ENCODE results near the gene CP. TPM values are rescaled to one million over a fixed set of nuclear protein-coding genes. Genes with fewer than 3 reads are reported as not detected.

Gene CP
- total RNA-seq, 1 donor from 2014 or later, result 1.0 TPM

DNA sequence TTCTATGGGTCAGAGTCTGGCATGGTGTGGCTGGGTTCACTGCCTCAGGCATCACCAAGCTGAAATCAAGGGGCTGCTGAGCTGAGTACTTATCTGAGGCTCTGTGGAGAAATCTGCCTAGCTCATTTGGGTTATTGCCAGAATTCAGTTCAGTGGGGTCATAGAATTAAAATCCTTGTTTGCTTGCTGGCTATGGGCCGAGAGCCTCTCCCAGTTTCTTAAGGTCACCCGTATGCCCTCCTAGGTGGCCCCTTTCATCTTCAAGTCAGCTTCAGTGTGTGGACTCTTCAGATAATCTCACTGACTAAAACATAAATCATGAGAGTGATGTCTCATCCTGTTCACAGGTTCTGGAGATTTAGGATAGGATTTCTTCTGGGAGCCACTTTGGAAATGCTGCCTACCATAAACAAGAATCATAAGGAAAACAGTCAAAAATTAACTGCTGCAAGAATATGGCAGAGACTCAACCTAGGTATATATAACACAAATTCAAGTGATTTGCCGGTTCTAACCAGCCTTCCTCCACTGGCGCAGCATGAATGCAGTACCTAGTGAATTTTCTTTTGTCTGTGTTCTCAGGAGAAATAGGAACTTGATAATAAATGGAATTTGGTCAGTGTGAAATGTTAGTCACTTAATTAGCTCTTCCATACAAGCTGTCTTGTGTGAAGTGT, 5.3 kb downstream of the CP start:
- peaks cover 46% of the 10 kb centered on the region for H3K4me1 Mint-ChIP-seq (ENCODE audit: low read depth)
- TF ChIP-seq, protein P1, sequence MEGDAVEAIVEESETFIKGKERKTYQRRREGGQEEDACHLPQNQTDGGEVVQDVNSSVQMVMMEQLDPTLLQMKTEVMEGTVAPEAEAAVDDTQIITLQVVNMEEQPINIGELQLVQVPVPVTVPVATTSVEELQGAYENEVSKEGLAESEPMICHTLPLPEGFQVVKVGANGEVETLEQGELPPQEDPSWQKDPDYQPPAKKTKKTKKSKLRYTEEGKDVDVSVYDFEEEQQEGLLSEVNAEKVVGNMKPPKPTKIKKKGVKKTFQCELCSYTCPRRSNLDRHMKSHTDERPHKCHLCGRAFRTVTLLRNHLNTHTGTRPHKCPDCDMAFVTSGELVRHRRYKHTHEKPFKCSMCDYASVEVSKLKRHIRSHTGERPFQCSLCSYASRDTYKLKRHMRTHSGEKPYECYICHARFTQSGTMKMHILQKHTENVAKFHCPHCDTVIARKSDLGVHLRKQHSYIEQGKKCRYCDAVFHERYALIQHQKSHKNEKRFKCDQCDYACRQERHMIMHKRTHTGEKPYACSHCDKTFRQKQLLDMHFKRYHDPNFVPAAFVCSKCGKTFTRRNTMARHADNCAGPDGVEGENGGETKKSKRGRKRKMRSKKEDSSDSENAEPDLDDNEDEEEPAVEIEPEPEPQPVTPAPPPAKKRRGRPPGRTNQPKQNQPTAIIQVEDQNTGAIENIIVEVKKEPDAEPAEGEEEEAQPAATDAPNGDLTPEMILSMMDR (IDR thresholded peaks at IDR 0.05; ENCODE audit: unreplicated experiment), result no peak
- no peak for DNase-seq (ENCODE audit: low spot score, unreplicated experiment)
- H3K36me3 Mint-ChIP-seq (ENCODE audit: insufficient read depth), result no peaks in the 10 kb centered on the region
- peaks cover 3% of the 10 kb centered on the region for H3K9me3 Mint-ChIP-seq (ENCODE audit: low read depth)
- no peak overlapping the region for H3K4me3 Mint-ChIP-seq (ENCODE audit: low read depth)
- H3K27ac Mint-ChIP-seq, result peak overlapping the region; percentile 21
- H3K27me3 Mint-ChIP-seq, result no peaks in the 10 kb centered on the region

DNA sequence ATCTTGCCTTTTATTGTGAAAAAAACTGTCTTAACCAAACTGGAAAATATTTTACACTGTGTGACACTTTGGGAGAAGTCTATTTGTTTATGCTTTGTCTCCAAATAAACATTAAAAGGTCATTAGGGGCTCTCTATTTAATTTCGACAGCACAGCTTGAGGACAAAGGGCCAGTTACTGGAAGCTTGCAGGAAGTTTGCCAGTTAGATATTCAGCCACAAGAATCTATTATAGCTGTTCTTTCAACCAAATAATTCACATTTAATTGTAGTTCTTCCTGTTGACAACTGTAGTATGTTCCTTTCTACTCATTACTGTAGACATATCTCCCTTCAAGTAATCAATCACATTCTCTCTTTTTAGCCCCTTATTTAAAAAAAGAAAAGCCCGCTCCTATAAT, 6.1 kb downstream of the CP start:
- H3K36me3 Mint-ChIP-seq (ENCODE audit: insufficient read depth), result no peaks in the 10 kb centered on the region
- H3K27ac Mint-ChIP-seq, result peak overlapping the region; percentile 74
- H3K4me1 Mint-ChIP-seq (ENCODE audit: low read depth), result peaks cover 38% of the 10 kb centered on the region
- H3K4me3 Mint-ChIP-seq (ENCODE audit: low read depth), result no peak overlapping the region
- no peak for DNase-seq (ENCODE audit: low spot score, unreplicated experiment)
- peaks cover 3% of the 10 kb centered on the region for H3K9me3 Mint-ChIP-seq (ENCODE audit: low read depth)
- TF ChIP-seq, protein P1 (IDR thresholded peaks at IDR 0.05; ENCODE audit: unreplicated experiment), result no peak
- no peaks in the 10 kb centered on the region for H3K27me3 Mint-ChIP-seq

DNA sequence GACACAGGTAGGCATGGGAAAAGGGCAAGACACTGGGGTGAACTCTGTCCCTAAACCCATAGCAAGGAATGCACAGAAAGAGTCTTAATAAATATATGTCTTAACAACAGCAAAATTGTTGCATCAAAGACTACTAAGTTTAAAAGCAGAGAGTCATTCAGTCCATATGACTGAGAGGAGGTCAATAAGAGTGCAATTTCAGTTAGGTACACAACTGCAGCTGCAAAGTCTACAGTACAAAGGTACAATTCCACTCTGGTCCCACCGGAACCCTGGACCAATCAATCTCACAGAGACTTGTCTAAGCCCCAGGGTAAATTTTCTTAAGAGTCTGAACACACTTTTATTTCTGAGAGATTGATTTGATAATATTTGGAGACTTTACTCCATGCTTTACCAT, 6.9 kb downstream of the CP start:
- no peaks in the 10 kb centered on the region for H3K36me3 Mint-ChIP-seq (ENCODE audit: insufficient read depth)
- DNase-seq (ENCODE audit: low spot score, unreplicated experiment), result no peak
- peak overlapping the region; percentile 82 for H3K27ac Mint-ChIP-seq
- peaks cover 3% of the 10 kb centered on the region for H3K9me3 Mint-ChIP-seq (ENCODE audit: low read depth)
- H3K4me1 Mint-ChIP-seq (ENCODE audit: low read depth), result peaks cover 37% of the 10 kb centered on the region
- H3K4me3 Mint-ChIP-seq (ENCODE audit: low read depth), result no peak overlapping the region
- TF ChIP-seq, protein P1 (IDR thresholded peaks at IDR 0.05; ENCODE audit: unreplicated experiment), result no peak
- H3K27me3 Mint-ChIP-seq, result no peaks in the 10 kb centered on the region

DNA sequence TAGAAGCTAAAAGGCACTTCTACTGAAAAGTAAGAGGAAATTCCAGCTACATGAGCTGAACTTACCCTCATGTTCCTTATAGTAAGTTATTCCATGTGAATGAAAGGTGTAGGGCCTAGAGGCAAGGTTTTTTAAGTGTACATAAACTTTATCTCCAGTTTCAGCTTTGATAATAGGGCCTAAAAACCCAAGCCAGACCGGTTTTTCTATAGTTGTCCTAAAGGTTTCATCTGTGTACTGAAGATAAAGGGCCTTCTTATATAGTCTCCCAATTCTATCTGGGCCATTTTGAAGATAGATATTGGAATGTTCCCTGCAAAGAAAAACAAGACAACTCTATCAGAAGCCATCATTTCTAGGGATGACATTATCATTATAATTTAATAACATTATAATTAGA, 9.2 kb downstream of the CP start:
- no peaks in the 10 kb centered on the region for H3K36me3 Mint-ChIP-seq (ENCODE audit: insufficient read depth)
- no peak overlapping the region for H3K27ac Mint-ChIP-seq
- no peak overlapping the region for H3K4me3 Mint-ChIP-seq (ENCODE audit: low read depth)
- H3K4me1 Mint-ChIP-seq (ENCODE audit: low read depth), result peaks cover 37% of the 10 kb centered on the region
- H3K27me3 Mint-ChIP-seq, result no peaks in the 10 kb centered on the region
- no peaks in the 10 kb centered on the region for H3K9me3 Mint-ChIP-seq (ENCODE audit: low read depth)
- TF ChIP-seq, protein P1 (IDR thresholded peaks at IDR 0.05; ENCODE audit: unreplicated experiment), result no peak
- no peak for DNase-seq (ENCODE audit: low spot score, unreplicated experiment)

DNA sequence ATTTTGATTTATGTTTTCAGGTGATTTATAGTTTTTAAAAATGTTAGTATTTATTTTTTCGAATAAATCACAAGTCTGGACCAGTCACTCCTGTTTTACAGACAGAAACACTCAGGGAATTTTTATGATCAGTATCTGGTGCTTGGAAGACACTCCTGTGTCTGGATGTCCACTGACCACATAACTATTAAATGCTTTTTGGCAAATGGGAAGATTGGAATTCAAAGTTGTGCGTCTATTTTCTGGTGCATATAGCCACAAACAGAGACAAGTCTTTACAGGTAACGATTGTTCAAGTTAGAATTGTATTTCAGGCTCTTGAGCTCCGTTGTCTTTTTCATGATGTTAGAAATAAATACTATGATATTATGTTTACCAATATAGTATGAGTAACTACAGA, 12.2 kb downstream of the CP start:
- Mint-ChIP-seq H3K4me3 (ENCODE audit: low read depth) (no peak overlapping the region), H3K4me1 (ENCODE audit: low read depth) (peaks cover 24% of the 10 kb centered on the region), H3K36me3 (ENCODE audit: insufficient read depth) (no peaks in the 10 kb centered on the region), H3K27ac (no peak overlapping the region), H3K9me3 (ENCODE audit: low read depth) (no peaks in the 10 kb centered on the region), H3K27me3 (no peaks in the 10 kb centered on the region)
- TF ChIP-seq, protein P1 (IDR thresholded peaks at IDR 0.05; ENCODE audit: unreplicated experiment), result no peak
- DNase-seq (ENCODE audit: low spot score, unreplicated experiment), result no peak

Data from progenitor cell of endocrine pancreas (in vitro differentiated cells).